GM12874 (cell line): Measurements from ENCODE around the gene SYCP2.

Experiments used
- TF ChIP-seq, protein P1 (sequence below): IDR thresholded peaks from 2 replicates; pipeline ENCODE4 v1.5.1; 2011; ENCODE audit warnings: low read depth, mild to moderate bottlenecking, control low read depth, low read length, moderate library complexity; ENCODE audit not compliant: insufficient read depth

The SYCP2 gene

GRCh38 chr20:59962155-59962554 lies 28.7 kb upstream of the SYCP2 start:
- TF ChIP-seq, protein P1, sequence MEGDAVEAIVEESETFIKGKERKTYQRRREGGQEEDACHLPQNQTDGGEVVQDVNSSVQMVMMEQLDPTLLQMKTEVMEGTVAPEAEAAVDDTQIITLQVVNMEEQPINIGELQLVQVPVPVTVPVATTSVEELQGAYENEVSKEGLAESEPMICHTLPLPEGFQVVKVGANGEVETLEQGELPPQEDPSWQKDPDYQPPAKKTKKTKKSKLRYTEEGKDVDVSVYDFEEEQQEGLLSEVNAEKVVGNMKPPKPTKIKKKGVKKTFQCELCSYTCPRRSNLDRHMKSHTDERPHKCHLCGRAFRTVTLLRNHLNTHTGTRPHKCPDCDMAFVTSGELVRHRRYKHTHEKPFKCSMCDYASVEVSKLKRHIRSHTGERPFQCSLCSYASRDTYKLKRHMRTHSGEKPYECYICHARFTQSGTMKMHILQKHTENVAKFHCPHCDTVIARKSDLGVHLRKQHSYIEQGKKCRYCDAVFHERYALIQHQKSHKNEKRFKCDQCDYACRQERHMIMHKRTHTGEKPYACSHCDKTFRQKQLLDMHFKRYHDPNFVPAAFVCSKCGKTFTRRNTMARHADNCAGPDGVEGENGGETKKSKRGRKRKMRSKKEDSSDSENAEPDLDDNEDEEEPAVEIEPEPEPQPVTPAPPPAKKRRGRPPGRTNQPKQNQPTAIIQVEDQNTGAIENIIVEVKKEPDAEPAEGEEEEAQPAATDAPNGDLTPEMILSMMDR: no peak

GRCh38 chr20:59961423-59961822 lies 28.0 kb upstream of the SYCP2 start:
- TF ChIP-seq, protein P1: no peak

DNA sequence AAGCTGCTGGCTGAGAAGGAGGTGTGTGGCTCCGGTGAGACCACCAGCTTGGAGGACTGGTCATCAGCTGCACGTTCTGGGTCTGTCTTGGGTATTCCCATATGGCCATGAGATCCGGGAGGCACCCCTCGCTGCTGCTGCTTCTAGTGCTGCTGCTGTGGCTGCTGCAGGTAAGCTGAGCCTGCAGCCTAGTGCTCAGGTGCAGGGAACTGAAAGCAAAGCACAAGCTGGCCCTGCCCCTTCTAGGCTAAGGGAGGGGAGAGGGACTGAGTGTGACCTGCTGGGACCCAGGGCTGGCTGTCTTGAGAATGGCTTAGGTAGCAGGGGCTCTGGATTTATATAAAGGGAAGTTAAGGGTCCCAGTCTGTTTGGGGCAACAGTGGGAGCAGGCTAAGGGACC lies 25.2 kb upstream of the SYCP2 start:
- TF ChIP-seq, protein P1: no peak

DNA sequence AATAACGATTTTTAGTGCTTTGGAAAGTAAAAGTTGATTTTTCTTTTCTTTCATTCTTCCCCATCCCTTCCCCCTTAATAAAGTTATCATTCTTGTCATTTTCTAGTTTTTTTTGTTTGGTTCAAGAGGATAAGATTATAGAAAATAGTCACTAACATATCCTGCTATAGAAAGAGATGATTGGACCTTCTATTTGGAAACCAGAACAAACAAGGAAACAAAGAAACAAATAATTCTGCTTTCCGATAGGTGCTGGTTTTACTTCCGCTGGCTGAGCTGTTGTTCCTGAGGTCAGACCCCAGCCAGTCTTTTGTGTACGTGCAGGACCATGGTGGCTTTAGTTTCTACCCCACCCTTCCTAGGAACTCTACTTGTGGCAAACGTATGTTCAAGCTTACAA lies 24.7 kb upstream of the SYCP2 start, which contains the start of gene CDH26:
TSS of gene CDH26 (plus strand) at position 301 of the 400 bp plus-strand sequence. CDS start 304 bp downstream, outside the sequence.
- TF ChIP-seq, protein P1: no peak

DNA sequence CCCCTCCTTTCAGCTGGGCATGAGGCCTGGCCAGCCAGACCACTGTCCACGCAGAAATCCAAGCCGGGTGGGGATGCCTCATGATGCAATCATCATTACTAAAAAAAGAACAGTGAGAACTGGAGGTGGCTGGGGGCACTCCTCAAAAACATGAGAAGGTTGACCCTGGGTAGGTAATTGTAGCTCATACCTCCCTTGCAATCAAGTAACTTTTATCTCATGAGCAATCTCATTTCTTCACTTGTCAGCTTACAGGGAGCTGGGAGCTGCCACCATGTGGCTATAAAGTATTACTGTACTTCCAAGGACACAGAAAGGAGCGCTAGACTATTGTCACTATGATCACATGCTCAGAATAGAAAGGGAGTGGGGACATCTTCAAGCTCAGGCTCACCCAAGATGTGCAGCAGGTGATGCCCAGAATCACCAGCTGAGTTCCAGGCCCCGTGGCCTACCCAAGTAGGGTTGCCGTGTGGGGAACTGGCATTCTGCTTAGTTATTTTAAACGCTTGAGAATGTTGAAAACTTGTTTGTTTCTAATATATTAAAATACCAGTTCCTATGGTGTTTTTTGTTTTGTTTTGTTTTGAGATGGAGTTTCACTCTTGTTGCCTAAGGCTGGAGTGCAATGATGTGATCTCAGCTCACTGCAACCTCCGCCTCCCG lies 21.8 kb upstream of the SYCP2 start:
- TF ChIP-seq, protein P1: no peak

GRCh38 chr20:59954718-59955117 lies 21.3 kb upstream of the SYCP2 start:
- TF ChIP-seq, protein P1: no peak

DNA sequence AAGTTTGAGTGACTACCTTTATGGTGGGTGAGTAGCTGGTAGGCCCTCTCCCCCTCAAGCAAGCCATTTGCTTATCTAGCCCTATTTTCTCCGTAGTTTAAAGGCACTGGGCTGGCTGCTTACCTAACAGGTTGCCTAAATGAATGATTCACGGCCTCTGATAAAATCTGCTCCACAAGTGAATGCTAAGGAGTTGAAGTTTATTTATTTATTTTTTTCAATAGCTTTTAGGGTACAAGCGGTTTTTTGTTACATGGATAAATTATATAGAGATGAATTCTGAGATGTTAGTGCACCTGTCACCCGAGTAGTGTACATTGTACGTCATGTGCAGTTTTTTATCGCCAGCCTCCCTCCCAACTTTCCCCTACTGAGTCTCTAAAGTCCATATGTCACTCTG lies 16.5 kb upstream of the SYCP2 start:
- TF ChIP-seq, protein P1: no peak
